ELR (cell line): Measurements from ENCODE around the gene VPS13D.
"Not testable (repeated sequence)": the region's sequence is repeated elsewhere in the genome, so short reads cannot be mapped to it uniquely, and the experiment has no call there.

Source experiments
- DNase-seq: peaks from one replicate; pipeline ENCODE4 v3.0.0-alpha.2; 2015; ENCODE audit warnings: low read depth

Gene VPS13D

GRCh38 chr1:12452262-12452661, 222.4 kb downstream of the VPS13D start:
- no peak for DNase-seq

- no peak for DNase-seq
Observed at GRCh38 chr1:12453400-12454343, 223.8 kb downstream of the VPS13D start.

- DNase-seq: peak; percentile 53
Observed at GRCh38 chr1:12454406-12455391, 224.9 kb downstream of the VPS13D start.

- not testable (repeated sequence) for DNase-seq
Observed at GRCh38 chr1:12456081-12456480, 226.3 kb downstream of the VPS13D start.

- DNase-seq: peak; percentile 77
Observed at GRCh38 chr1:12456979-12457378, 227.1 kb downstream of the VPS13D start.

- no peak for DNase-seq
Observed at GRCh38 chr1:12457771-12458170, 227.9 kb downstream of the VPS13D start.

GRCh38 chr1:12458571-12458970, 228.7 kb downstream of the VPS13D start:
- peak; percentile 47 for DNase-seq

- DNase-seq: no peak
Observed at GRCh38 chr1:12460121-12460520, 230.3 kb downstream of the VPS13D start.

- DNase-seq: no peak
Observed at GRCh38 chr1:12460911-12461621, 231.2 kb downstream of the VPS13D start.

- DNase-seq: no peak
Observed at GRCh38 chr1:12461754-12462153, 231.9 kb downstream of the VPS13D start.

- DNase-seq: no peak
Observed at GRCh38 chr1:12462586-12462985, 232.8 kb downstream of the VPS13D start.

GRCh38 chr1:12464045-12464461, 234.2 kb downstream of the VPS13D start:
- DNase-seq: no peak

GRCh38 chr1:12464598-12465056, 234.8 kb downstream of the VPS13D start:
- DNase-seq: peak; percentile 30

- no peak for DNase-seq
Observed at GRCh38 chr1:12465126-12465525, 235.3 kb downstream of the VPS13D start.

- no peak for DNase-seq
Observed at GRCh38 chr1:12466816-12467215, 237.0 kb downstream of the VPS13D start.

- DNase-seq: no peak
Observed at GRCh38 chr1:12467570-12468286, 237.9 kb downstream of the VPS13D start.

GRCh38 chr1:12468323-12468722, 238.5 kb downstream of the VPS13D start:
- no peak for DNase-seq

GRCh38 chr1:12469493-12469892, 239.7 kb downstream of the VPS13D start:
- DNase-seq: no peak

- no peak for DNase-seq
Observed at GRCh38 chr1:12469990-12470389, 240.2 kb downstream of the VPS13D start.

- not testable (repeated sequence) for DNase-seq
Observed at GRCh38 chr1:12470916-12471315, 241.1 kb downstream of the VPS13D start.

GRCh38 chr1:12472156-12472797, 242.4 kb downstream of the VPS13D start:
- DNase-seq: no peak
